K562 (cell line): ENCODE results near the gene TSPOAP1. TPM values are rescaled to one million over a fixed set of nuclear protein-coding genes. Genes with fewer than 3 reads are reported as not detected.

Experiments
- ATAC-seq: fragments of 200-7000 bp; cut with Tn5 transposase; 3 replicates; pipeline ENCODE4 v1.9.1; 2020; ENCODE audit warnings: moderate library complexity
- BruUV-seq: library from RNA; stranded (reverse); fragments of 400-500 nt; replicated peaks from 2 replicates; lab custom pipeline; 2021; lab: Mats Ljungman, UMichigan
- CTCF ChIA-PET: fragments of 300-600 bp; formaldehyde crosslinking; extraction: SDS; loops from one replicate; lab custom pipeline; 2021; ENCODE audit warnings: low intra/inter-chr PET ratio; lab: Yijun Ruan, JAX
- POLR2A ChIA-PET: fragments of 300-600, 350-650 bp; sonication (Branson Sonifier 250); formaldehyde crosslinking; extraction: SDS; loops from one replicate; lab custom pipeline; 2021; ENCODE audit warnings: antibody characterized with exemption, inconsistent platforms; lab: Yijun Ruan, JAX
- DNase-seq, 4 experiments: peaks; one replicate each; pipeline versions ENCODE4 v3.0.0 to v3.0.0-alpha.2; 2011 to 2018; ENCODE audit warnings: low spot score in 3 of 4, mixed read lengths in 3 of 4; ENCODE audit errors: extremely low read depth in 1 of 4
- FAIRE-seq: peaks from 2 replicates; lab custom pipeline; 2011; peaks lifted over from hg19 to GRCh38; lab: Jason Lieb, UNC
- H2AFZ ChIP-seq: 2 replicates; pipeline ENCODE4 v1.6.0; 2011; ENCODE audit warnings: low read depth, low read length, control low read depth, inconsistent platforms
- H3K27ac ChIP-seq: fragments of 200-600 bp; 3 replicates; pipeline ENCODE4 v1.8.0; 2011; ENCODE audit warnings: low read depth, mild to moderate bottlenecking, control low read depth, inconsistent platforms, low read length, moderate library complexity, mixed read lengths; ENCODE audit errors: extremely low read depth
- H3K27me3 ChIP-seq, 2 experiments: fragments of 300-600 bp in 1 of 2; 2 replicates in 1 of 2; 3 replicates in 1 of 2; pipeline versions ENCODE4 v1.6.0 to v1.8.0; 2011; ENCODE audit warnings: inconsistent platforms in 2 of 2, low read length in 2 of 2, mild to moderate bottlenecking in 1 of 2, mixed read lengths in 1 of 2, moderate library complexity in 1 of 2; ENCODE audit not compliant: control insufficient read depth in 2 of 2, insufficient read depth in 2 of 2
- H3K36me3 ChIP-seq: fragments of 300-600 bp; 3 replicates; pipeline ENCODE4 v1.8.0; 2011; ENCODE audit warnings: mild to moderate bottlenecking, low read length, inconsistent platforms; ENCODE audit not compliant: control insufficient read depth, insufficient read depth
- H3K4me1 ChIP-seq, 2 experiments: fragments of 200-600 bp in 1 of 2; replicated peaks in 1 of 2; 2 replicates in 1 of 2; 3 replicates in 1 of 2; pipeline versions ENCODE4 v1.5.1 to v1.8.0; 2011; ENCODE audit warnings: inconsistent platforms in 2 of 2, low read length in 2 of 2, mild to moderate bottlenecking in 1 of 2, mixed read lengths in 1 of 2, moderate library complexity in 1 of 2; ENCODE audit not compliant: control insufficient read depth in 2 of 2, insufficient read depth in 2 of 2
- H3K4me2 ChIP-seq: 2 replicates; pipeline ENCODE4 v1.6.1; 2011; ENCODE audit warnings: low read length, control low read depth, inconsistent platforms, mixed read lengths; ENCODE audit not compliant: insufficient read depth
- H3K4me3 ChIP-seq: fragments of 200-600 bp; sonication (generic), shearing (Covaris generic); 2 replicates; pipeline ENCODE4 v1.5.1; 2016; ENCODE audit warnings: control low read depth, inconsistent platforms
- H3K79me2 ChIP-seq: fragments of 200-600 bp; 3 replicates; pipeline ENCODE4 v1.8.0; 2011; ENCODE audit warnings: low read length, inconsistent platforms; ENCODE audit not compliant: control insufficient read depth, insufficient read depth
- H3K9ac ChIP-seq, 2 experiments: 2 replicates each; pipeline versions ENCODE4 v1.6.0 to v1.6.1; 2011; ENCODE audit warnings: low read depth in 2 of 2, low read length in 2 of 2, control low read depth in 1 of 2, inconsistent platforms in 1 of 2, mild to moderate bottlenecking in 1 of 2, mixed read lengths in 1 of 2; ENCODE audit not compliant: insufficient read depth in 1 of 2
- H3K9me1 ChIP-seq: one replicate; pipeline ENCODE4 v1.6.0; 2011; ENCODE audit warnings: inconsistent platforms, mild to moderate bottlenecking, low read length, moderate library complexity; ENCODE audit not compliant: control insufficient read depth, insufficient read depth
- H3K9me3 ChIP-seq: replicated peaks from 2 replicates; pipeline ENCODE4 v1.5.1; 2011; ENCODE audit warnings: low read depth, low read length, inconsistent platforms; ENCODE audit not compliant: control insufficient read depth, insufficient read depth
- H4K20me1 ChIP-seq: replicated peaks from 2 replicates; pipeline ENCODE4 v1.6.1; 2011; ENCODE audit warnings: low read length, inconsistent platforms, mixed read lengths; ENCODE audit not compliant: control insufficient read depth, insufficient read depth
- CBFB ChIP-seq: sonication (generic); formaldehyde crosslinking; IDR thresholded peaks from 2 replicates; pipeline ENCODE4 v1.4.0; 2020; ENCODE audit warnings: mild to moderate bottlenecking, missing genetic modification reagents
- EGR1 ChIP-seq: fragments of 450-650 bp; conservative IDR thresholded peaks from 2 replicates; pipeline ENCODE4 v1.6.1; 2017; ENCODE audit warnings: mild to moderate bottlenecking
- ETV6 ChIP-seq, 3 experiments: fragments of 150-350 bp in 1 of 3; sonication (generic) in 1 of 3; formaldehyde crosslinking in 1 of 3; IDR thresholded peaks; 2 replicates each; pipeline versions ENCODE4 v1.6.1 to v1.8.0; 2014 to 2022; ENCODE audit warnings: borderline replicate concordance in 2 of 3, low read depth in 2 of 3, antibody characterized with exemption in 1 of 3, low read length in 1 of 3, mild to moderate bottlenecking in 1 of 3, missing genetic modification reagents in 1 of 3
- RAD51 ChIP-seq: fragments of 450-650 bp; IDR thresholded peaks from 2 replicates; pipeline ENCODE4 v1.7.1; 2016; ENCODE audit warnings: low read depth, mild to moderate bottlenecking, borderline replicate concordance
- ZKSCAN3 ChIP-seq: fragments of 250-450 bp; sonication (Bioruptor Pico); IDR thresholded peaks from 2 replicates; pipeline ENCODE4 v1.4.0; 2020
- ZKSCAN8 ChIP-seq: fragments of 200-800 bp; sonication (Bioruptor generic); IDR thresholded peaks from 2 replicates; pipeline ENCODE4 v1.6.1; 2016; ENCODE audit warnings: missing genetic modification characterization, missing compliant biosample characterization
- ZNF699 ChIP-seq: fragments of 250-450 bp; sonication (Bioruptor Pico); IDR thresholded peaks from 2 replicates; pipeline ENCODE4 v1.8.0; 2021; ENCODE audit warnings: mild to moderate bottlenecking, moderate library complexity; ENCODE audit not compliant: insufficient replicate concordance
- WGBS: fragments of 100-300 bp; shearing (Covaris generic); methylation state at CpG from one replicate; pipeline ENCODE4 v1.1.6; 2016; ENCODE audit warnings: low coverage, mixed read lengths; ENCODE audit not compliant: insufficient coverage; ENCODE audit errors: missing lambda C conversion rate; 5-methylcytosine and 5-hydroxymethylcytosine counted together
- in situ Hi-C: fragments of 300-500 bp; cut with MboI; formaldehyde crosslinking; loops from 4 replicates; pipeline ENCODE4 v1.15.0; 2018; ENCODE audit warnings: inconsistent platforms, mixed read lengths
- intact Hi-C: fragments of 100-400 bp; cut with micrococcal nuclease; formaldehyde crosslinking; loops from 2 replicates; pipeline ENCODE4 v1.14.2; 2022
- polyA plus RNA-seq, 8 experiments: library from polyadenylated mRNA; depleted of rRNA in 4 of 8; stranded (reverse) in 5 of 8; unstranded in 3 of 8; fragments of >200 nt; fragmentation: Nextera tagmentation in 2 of 8; fragmentation: Illumina TruSeq in 1 of 8; extraction: Ambion mirVana in 2 of 8; extraction: Trizol in 1 of 8; gene quantifications; 2 replicates each; pipeline versions ENCODE4 v1.2.1 to v1.2.3, GENCODE V29; 2011 to 2014; ENCODE audit warnings: inconsistent platforms in 1 of 8, missing spikeins in 1 of 8
- total RNA-seq, 7 experiments: library from RNA; depleted of rRNA in 6 of 7; stranded (reverse); fragments of >200 nt in 6 of 7; fragmentation: Illumina TruSeq in 2 of 7; extraction: Trizol in 2 of 7; gene quantifications; 2 replicates each; pipeline versions ENCODE4 v1.2.1 to v1.2.3, GENCODE V29; 2011 to 2021; ENCODE audit warnings: low replicate concordance in 1 of 7
- TF ChIP-seq, protein P1 (sequence below): fragments of 250-450 bp; sonication (Bioruptor Pico); IDR thresholded peaks from 2 replicates; pipeline ENCODE4 v1.5.0; 2021
- TF ChIP-seq, protein P2 (sequence below): fragments of 250-450 bp; sonication (Bioruptor Pico); IDR thresholded peaks from 2 replicates; pipeline ENCODE4 v1.5.1; 2021; ENCODE audit warnings: mild to moderate bottlenecking

TSPOAP1 gene
- total and polyA plus RNA-seq, 9 of the 15 experiments (the other 6 are each of a cell fraction or from before 2014, with no cell fraction given), result 0.87 to 3.9 (median 1.8) TPM; not detected in 2

DNA sequence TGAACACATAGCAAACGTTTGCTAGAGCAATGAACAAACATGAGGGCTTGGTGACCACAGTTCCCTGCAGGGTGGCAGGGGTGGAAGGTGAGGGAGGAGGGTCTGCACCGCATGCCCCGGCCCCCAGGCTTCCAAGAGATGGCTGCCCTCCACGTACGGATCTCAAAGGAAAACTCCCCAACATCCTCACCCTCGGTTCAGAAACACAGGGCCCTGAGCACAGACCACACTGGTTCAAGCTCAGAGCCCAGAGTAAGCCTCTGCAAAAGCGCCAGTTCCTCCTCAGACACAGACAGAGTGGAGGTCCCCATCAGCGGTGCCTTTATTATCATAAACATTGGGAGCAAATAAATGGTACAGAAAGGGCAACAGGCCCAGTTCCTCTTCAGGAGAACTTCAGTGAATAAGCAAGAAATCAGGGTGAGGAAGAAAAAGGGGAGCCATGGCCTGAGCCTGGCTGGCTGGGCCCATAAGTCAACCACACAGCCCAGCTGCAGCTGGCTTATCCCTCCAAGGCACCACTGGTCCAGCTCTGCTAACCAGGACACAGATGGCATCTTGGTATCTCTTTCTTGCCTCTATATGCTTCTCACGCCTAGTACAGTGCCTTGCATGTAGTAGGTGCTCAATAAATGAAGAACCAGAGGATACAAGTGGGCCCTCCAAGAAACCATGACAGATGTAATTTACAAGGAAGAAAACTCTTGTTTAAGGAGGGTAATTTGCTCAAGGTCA, 58.9 kb downstream of the TSPOAP1 start:
- peaks cover 37 to 84% of the 10 kb centered on the region in 2 experiments for H3K27me3 ChIP-seq
- no peak overlapping the region for H3K4me3 ChIP-seq
- no TSS peak for BruUV-seq
- peaks cover 5 to 6% of the 10 kb centered on the region in 2 experiments; a peak in 3 of 5 replicates for H3K4me1 ChIP-seq
- TF ChIP-seq CBFB (CRISPR knock-in tag) (no peak), ZKSCAN3 (CRISPR knock-in tag) (no peak), RAD51 (no peak), EGR1 (no peak), ZKSCAN8 (CRISPR knock-in tag) (no peak), ETV6 (IDR thresholded peaks at IDR 0.05; ENCODE audit: borderline replicate concordance in 1 of 2, low read depth in 2 of 2, low read length in 1 of 2) (no peak), ETV6 (CRISPR knock-in tag; IDR thresholded peaks at IDR 0.05; ENCODE audit: borderline replicate concordance) (no peak), ZNF699 (CRISPR knock-in tag) (no peak)
- TF ChIP-seq, protein P1, sequence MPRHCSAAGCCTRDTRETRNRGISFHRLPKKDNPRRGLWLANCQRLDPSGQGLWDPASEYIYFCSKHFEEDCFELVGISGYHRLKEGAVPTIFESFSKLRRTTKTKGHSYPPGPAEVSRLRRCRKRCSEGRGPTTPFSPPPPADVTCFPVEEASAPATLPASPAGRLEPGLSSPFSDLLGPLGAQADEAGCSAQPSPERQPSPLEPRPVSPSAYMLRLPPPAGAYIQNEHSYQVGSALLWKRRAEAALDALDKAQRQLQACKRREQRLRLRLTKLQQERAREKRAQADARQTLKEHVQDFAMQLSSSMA (CRISPR knock-in tag), result no peak
- TF ChIP-seq, protein P2, sequence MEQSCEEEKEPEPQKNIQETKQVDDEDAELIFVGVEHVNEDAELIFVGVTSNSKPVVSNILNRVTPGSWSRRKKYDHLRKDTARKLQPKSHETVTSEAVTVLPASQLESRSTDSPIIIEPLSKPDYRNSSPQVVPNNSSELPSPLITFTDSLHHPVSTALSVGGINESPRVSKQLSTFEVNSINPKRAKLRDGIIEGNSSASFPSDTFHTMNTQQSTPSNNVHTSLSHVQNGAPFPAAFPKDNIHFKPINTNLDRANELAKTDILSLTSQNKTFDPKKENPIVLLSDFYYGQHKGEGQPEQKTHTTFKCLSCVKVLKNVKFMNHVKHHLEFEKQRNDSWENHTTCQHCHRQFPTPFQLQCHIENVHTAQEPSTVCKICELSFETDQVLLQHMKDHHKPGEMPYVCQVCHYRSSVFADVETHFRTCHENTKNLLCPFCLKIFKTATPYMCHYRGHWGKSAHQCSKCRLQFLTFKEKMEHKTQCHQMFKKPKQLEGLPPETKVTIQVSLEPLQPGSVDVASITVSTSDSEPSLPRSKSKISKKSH (CRISPR knock-in tag), result no peak
- TF ChIP-seq, all 486 proteins: peak for 0
- Histone ChIP-seq H4K20me1 (peaks cover 5% of the 10 kb centered on the region), H3K79me2 (no peaks in the 10 kb centered on the region), H3K27ac (no peak overlapping the region), H3K9me1 (no peaks in the 10 kb centered on the region), H2AFZ (no peak overlapping the region), H3K9ac (no peak overlapping the region), H3K36me3 (no peaks in the 10 kb centered on the region), H3K9me3 (no peaks in the 10 kb centered on the region), H3K4me2 (no peak overlapping the region)
- in situ Hi-C loops (no loop called here), intact Hi-C loops (no loop called here)
- DNase-seq (peak in 2 of 4 experiments; percentile 7), FAIRE-seq (no peak), ATAC-seq (no peak)
- ChIA-PET POLR2A (no interaction called here), CTCF (no interaction called here)
- 3% methylated on average over 9 of the region's 9 CpGs for WGBS
